ENCODE results near the gene DSG3.

DNA sequence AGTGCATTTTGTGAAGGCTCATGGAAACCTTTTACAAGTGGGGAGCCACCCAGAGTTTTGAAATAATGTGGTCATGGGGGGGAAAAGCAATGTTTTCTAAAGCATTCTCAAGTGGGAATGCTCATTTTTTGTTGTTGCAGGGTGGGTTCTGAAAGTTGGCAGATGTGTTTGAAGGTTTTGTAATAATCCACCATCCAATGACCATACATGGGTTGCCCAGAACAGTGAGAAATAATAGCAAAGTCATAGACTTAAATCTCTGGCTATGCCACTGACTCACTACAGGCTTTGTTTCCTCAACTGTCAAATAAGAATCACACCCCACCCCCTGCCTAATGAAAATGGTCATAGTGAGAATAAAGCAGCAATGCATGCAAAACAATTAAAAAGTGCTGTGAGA, 2.9 kb downstream of the DSG3 start:
- TF ChIP-seq, protein P1, sequence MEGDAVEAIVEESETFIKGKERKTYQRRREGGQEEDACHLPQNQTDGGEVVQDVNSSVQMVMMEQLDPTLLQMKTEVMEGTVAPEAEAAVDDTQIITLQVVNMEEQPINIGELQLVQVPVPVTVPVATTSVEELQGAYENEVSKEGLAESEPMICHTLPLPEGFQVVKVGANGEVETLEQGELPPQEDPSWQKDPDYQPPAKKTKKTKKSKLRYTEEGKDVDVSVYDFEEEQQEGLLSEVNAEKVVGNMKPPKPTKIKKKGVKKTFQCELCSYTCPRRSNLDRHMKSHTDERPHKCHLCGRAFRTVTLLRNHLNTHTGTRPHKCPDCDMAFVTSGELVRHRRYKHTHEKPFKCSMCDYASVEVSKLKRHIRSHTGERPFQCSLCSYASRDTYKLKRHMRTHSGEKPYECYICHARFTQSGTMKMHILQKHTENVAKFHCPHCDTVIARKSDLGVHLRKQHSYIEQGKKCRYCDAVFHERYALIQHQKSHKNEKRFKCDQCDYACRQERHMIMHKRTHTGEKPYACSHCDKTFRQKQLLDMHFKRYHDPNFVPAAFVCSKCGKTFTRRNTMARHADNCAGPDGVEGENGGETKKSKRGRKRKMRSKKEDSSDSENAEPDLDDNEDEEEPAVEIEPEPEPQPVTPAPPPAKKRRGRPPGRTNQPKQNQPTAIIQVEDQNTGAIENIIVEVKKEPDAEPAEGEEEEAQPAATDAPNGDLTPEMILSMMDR (IDR thresholded peaks at IDR 0.05): no peak
- no peak for TF ChIP-seq POLR2A (IDR thresholded peaks at IDR 0.05)

Data from adrenal gland (tissue), 5 donors.